NB4 (cell line): ENCODE measurements around the gene LYRM1.
A peak's percentile ranks its signal among the peaks of the same experiment; 100 is the strongest.
"Not testable (repeated sequence)": the region's sequence is repeated elsewhere in the genome, so short reads cannot be mapped to it uniquely, and the experiment has no call there.

ENCODE experiments used
- DNase-seq: peaks from one replicate; pipeline ENCODE4 v3.0.0; 2010; ENCODE audit warnings: low read depth
- H3K4me3 ChIP-seq: one replicate; pipeline ENCODE4 v1.5.1; 2011; ENCODE audit warnings: mild to moderate bottlenecking, low read depth, low read length, moderate library complexity
- MAX ChIP-seq: IDR thresholded peaks from 2 replicates; pipeline ENCODE4 v1.6.1; 2011; ENCODE audit warnings: low read depth, low read length
- MYC ChIP-seq: IDR thresholded peaks from 2 replicates; pipeline ENCODE4 v1.6.1; 2011; ENCODE audit warnings: low read depth, low read length
- POLR2A ChIP-seq: IDR thresholded peaks from 2 replicates; pipeline ENCODE4 v1.6.1; 2011; ENCODE audit warnings: mild to moderate bottlenecking; ENCODE audit not compliant: insufficient read length; ENCODE audit errors: extremely low read depth
- TF ChIP-seq, protein P1 (sequence below): IDR thresholded peaks from one replicate; pipeline ENCODE4 v1.5.1; 2012; ENCODE audit warnings: low read depth, low read length

Gene LYRM1

GRCh38 chr16:20944861-20945574 lies 44.4 kb downstream of the LYRM1 start:
- DNase-seq: peak; percentile 25
- H3K4me3 ChIP-seq: no peak overlapping the region
- TF ChIP-seq, protein P1, sequence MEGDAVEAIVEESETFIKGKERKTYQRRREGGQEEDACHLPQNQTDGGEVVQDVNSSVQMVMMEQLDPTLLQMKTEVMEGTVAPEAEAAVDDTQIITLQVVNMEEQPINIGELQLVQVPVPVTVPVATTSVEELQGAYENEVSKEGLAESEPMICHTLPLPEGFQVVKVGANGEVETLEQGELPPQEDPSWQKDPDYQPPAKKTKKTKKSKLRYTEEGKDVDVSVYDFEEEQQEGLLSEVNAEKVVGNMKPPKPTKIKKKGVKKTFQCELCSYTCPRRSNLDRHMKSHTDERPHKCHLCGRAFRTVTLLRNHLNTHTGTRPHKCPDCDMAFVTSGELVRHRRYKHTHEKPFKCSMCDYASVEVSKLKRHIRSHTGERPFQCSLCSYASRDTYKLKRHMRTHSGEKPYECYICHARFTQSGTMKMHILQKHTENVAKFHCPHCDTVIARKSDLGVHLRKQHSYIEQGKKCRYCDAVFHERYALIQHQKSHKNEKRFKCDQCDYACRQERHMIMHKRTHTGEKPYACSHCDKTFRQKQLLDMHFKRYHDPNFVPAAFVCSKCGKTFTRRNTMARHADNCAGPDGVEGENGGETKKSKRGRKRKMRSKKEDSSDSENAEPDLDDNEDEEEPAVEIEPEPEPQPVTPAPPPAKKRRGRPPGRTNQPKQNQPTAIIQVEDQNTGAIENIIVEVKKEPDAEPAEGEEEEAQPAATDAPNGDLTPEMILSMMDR: no peak
- no peak for TF ChIP-seq MAX
- TF ChIP-seq MYC: no peak
- TF ChIP-seq POLR2A: no peak

DNA sequence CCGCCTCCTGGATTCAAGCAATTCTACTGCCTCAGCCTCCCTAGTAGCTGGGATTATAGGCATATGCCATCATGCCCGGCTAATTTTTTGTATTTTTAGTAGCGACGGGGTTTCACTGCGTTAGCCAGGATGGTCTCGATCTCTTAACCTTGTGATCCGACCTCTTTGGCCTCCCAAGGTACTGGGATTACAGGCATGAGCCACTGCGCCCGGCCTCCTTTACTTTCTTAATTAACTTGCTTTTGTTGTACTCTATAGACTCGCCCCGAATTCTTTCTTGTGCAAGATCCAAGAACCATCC lies 45.0 kb downstream of the LYRM1 start:
- DNase-seq, H3K4me3 ChIP-seq: not testable (repeated sequence)

DNA sequence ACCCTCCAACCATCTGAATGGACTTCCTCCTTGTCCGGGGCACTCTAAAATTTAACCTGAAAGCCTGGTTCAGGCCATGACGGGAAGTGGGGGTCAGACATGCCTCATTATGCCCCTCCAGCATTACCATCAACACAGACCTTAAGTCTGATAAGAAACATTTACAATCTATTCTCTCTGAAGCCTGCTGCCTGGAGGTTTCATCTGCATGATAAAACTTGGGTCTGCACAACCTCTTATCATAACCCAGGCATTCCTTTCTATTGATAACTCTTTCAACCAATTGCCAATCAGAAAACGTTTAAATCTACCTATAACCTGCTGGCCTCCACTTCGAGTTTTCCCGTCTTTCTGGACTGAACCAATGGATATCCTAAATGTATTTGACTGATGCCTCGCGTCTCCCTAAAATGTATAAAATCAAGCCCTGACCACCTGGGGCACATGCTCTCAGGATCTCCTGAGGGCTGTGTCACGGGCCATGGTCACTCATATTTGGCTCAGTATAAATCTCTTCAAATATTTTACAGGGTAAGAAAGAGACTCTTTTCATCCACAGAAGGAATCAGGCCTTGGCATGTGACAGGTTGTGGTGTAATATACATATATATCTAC lies 45.6 kb downstream of the LYRM1 start:
- no peak overlapping the region for H3K4me3 ChIP-seq
- DNase-seq: no peak
- TF ChIP-seq POLR2A (no peak), MYC (no peak), MAX (no peak)
- TF ChIP-seq, protein P1: no peak

GRCh38 chr16:20948444-20948843 lies 47.9 kb downstream of the LYRM1 start:
- DNase-seq: no peak
- H3K4me3 ChIP-seq: no peak overlapping the region
- TF ChIP-seq POLR2A (no peak), MAX (no peak), MYC (no peak)
- TF ChIP-seq, protein P1: no peak

- no peak for DNase-seq
- TF ChIP-seq, protein P1: no peak
- TF ChIP-seq POLR2A (no peak), MAX (no peak), MYC (no peak)
- no peak overlapping the region for H3K4me3 ChIP-seq
These were observed 49.1 kb downstream of the LYRM1 start for GRCh38 chr16:20949660-20950059.

DNA sequence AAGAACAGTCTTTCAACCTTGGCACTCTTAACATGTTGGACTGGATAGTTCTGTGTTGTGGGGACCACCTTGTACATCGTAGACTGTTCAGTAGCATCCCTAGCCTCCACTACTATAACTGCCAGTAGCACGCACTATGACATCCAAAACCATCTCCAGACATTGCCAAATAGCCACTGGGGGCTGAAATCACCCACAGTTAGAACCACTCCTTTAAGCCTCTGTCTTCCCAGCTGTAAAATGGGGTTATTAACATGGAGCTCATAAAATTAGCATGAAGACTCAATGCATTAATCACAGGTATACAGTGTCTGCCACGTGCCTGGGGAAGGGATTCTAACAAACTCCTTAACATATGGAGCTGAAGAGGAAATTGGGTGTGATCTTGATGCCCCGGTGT lies 49.7 kb downstream of the LYRM1 start:
- no peak for DNase-seq
- H3K4me3 ChIP-seq: no peak overlapping the region
- no peak for TF ChIP-seq MYC
- no peak for TF ChIP-seq POLR2A
- TF ChIP-seq, protein P1: no peak
- TF ChIP-seq MAX: no peak
